Stomach (tissue), 9 donors: ENCODE results near the gene SULT1A1. TPM values are rescaled to one million over a fixed set of nuclear protein-coding genes. Genes with fewer than 3 reads are reported as not detected.
"Not testable (repeated sequence)": the region's sequence is repeated elsewhere in the genome, so short reads cannot be mapped to it uniquely, and the experiment has no call there.

Experiments
- DNase-seq, 2 donors: peaks; one replicate each; pipeline versions ENCODE4 v3.0.0 to v3.0.0-alpha.2; 2013 to 2019
- H3K27ac ChIP-seq, 5 donors: fragments of 200-600 bp in 4 of 5; sonication (generic) in 4 of 5; one replicate each; pipeline ENCODE4 v1.5.1; 2013 to 2019; ENCODE audit warnings: mild to moderate bottlenecking in 1 of 5, moderate library complexity in 1 of 5
- H3K27me3 ChIP-seq, 3 donors: fragments of 200-600 bp; sonication (generic); one replicate each; pipeline ENCODE4 v1.5.1; 2017 to 2019; ENCODE audit warnings: mixed run types in 1 of 3
- H3K36me3 ChIP-seq, 4 donors: fragments of 200-600 bp; sonication (generic); 1 replicate in 3 of 4; 2 replicates in 1 of 4; pipeline ENCODE4 v1.5.1; 2016 to 2019
- H3K4me1 ChIP-seq, 4 donors: fragments of 200-600 bp; sonication (generic); one replicate each; pipeline ENCODE4 v1.5.1; 2016 to 2019
- H3K4me3 ChIP-seq, 4 donors: fragments of 200-600 bp; sonication (generic) in 3 of 4; one replicate each; pipeline ENCODE4 v1.5.1; 2016 to 2019; ENCODE audit warnings: mild to moderate bottlenecking in 1 of 4
- H3K9me3 ChIP-seq, 4 donors: fragments of 200-600 bp; sonication (generic); one replicate each; pipeline ENCODE4 v1.5.1; 2016 to 2019
- CTCF ChIP-seq, 7 experiments: fragments of 450-650 bp in 4 of 7; fragments of 200-600 bp in 3 of 7; sonication (generic) in 3 of 7; IDR thresholded peaks; one replicate each; pipeline ENCODE4 v1.5.1; 2016 to 2019; ENCODE audit warnings: antibody characterized with exemption in 7 of 7, control low read depth in 2 of 7, mild to moderate bottlenecking in 1 of 7
- EP300 ChIP-seq: sonication (generic); formaldehyde crosslinking; IDR thresholded peaks from one replicate; pipeline ENCODE4 v1.6.1; 2017; ENCODE audit warnings: antibody characterized with exemption
- POLR2A ChIP-seq, 4 donors: fragments of 450-650 bp; IDR thresholded peaks; one replicate each; pipeline ENCODE4 v1.6.1; 2016; ENCODE audit warnings: antibody characterized with exemption in 4 of 4, control low read depth in 2 of 4, mild to moderate bottlenecking in 1 of 4, moderate library complexity in 1 of 4
- POLR2AphosphoS5 ChIP-seq, 3 donors: sonication (generic); formaldehyde crosslinking; IDR thresholded peaks; one replicate each; pipeline ENCODE4 v1.6.1; 2016; ENCODE audit warnings: antibody characterized with exemption in 3 of 3
- WGBS, 5 donors: extraction: QIAGEN DNeasy Blood & Tissue Kit in 3 of 5; methylation state at CpG; one replicate each; pipeline versions ENCODE4 v1.1.5 to v1.1.7; 2013 to 2018; 5-methylcytosine and 5-hydroxymethylcytosine counted together
- intact Hi-C: fragments of 100-400 bp; cut with DNase I; formaldehyde crosslinking; loops from one replicate; pipeline ENCODE4 v1.15.1; 2023; ENCODE audit warnings: low total_unique reads
- polyA plus RNA-seq, 3 donors: library from polyadenylated mRNA; stranded (reverse); fragments of 200-250 nt; gene quantifications; one replicate each; pipeline ENCODE4 v1.2.3, GENCODE V29; 2013
- total RNA-seq, 5 donors: library from RNA; depleted of rRNA; stranded (reverse); fragments of >200 nt; gene quantifications; one replicate each; pipeline versions ENCODE4 v1.1.0 to v1.2.3, GENCODE V29; 2014 to 2016
- donor health status: healthy with polysubstance abuse.
- donor health status: Bipolar disorder and iron deficiency.
- donor health status: healthy.

The SULT1A1 gene
- total and polyA plus RNA-seq, 8 donors, result 6.2 to 99.8 (median 50.6) TPM

- H3K27me3 ChIP-seq, result peaks cover 0 to 6% (median 0%) of the 10 kb centered on the region in 3 donors
- H3K36me3 ChIP-seq, result peaks cover 0 to 22% (median 12%) of the 10 kb centered on the region in 4 donors
- H3K4me1 ChIP-seq, result peaks cover 12 to 37% (median 21%) of the 10 kb centered on the region in 4 donors
- peak overlapping the region in 1 of 4 donors; percentile 31 for H3K4me3 ChIP-seq
- 66 to 78% (median 70%) methylated on average over 10 of the region's 10 CpGs for WGBS, 5 donors
- DNase-seq, result peak in 1 of 2 donors; percentile 26
- H3K9me3 ChIP-seq, result no peaks in the 10 kb centered on the region
- TF ChIP-seq CTCF (IDR thresholded peaks at IDR 0.05), result no peak
- intact Hi-C loops, result no loop called here
- H3K27ac ChIP-seq, result peak overlapping the region; percentile 10 to 80 (median 65)
Observed at GRCh38 chr16:28610595-28611191, 849 bp upstream of the SULT1A1 start.

GRCh38 chr16:28608867-28609596 lies 812 bp downstream of the SULT1A1 start:
- H3K36me3 ChIP-seq, result peaks cover 0 to 37% (median 18%) of the 10 kb centered on the region in 4 donors
- 66 to 73% (median 68%) methylated on average over 8 to 10 of the region's 11 CpGs for WGBS, 5 donors
- peaks cover 12 to 37% (median 21%) of the 10 kb centered on the region in 4 donors for H3K4me1 ChIP-seq
- H3K27me3 ChIP-seq, DNase-seq, intact Hi-C loops, H3K9me3 ChIP-seq: not testable (repeated sequence)
- peak overlapping the region; percentile 25 to 39 (median 32) for H3K4me3 ChIP-seq
- peak overlapping the region; percentile 32 to 80 (median 65) for H3K27ac ChIP-seq

GRCh38 chr16:28608496-28608808 lies 1.4 kb downstream of the SULT1A1 start:
- H3K27ac ChIP-seq, DNase-seq, H3K9me3 ChIP-seq, H3K4me3 ChIP-seq, H3K27me3 ChIP-seq, intact Hi-C loops: not testable (repeated sequence)
- Histone ChIP-seq H3K36me3 (peaks cover 0 to 37% (median 20%) of the 10 kb centered on the region in 4 donors), H3K4me1 (peaks cover 12 to 37% (median 21%) of the 10 kb centered on the region in 4 donors)
- 86 to 100% (median 98%) methylated on average over 1 to 6 of the region's 7 CpGs for WGBS, 5 donors

GRCh38 chr16:28607681-28608495 lies 2.0 kb downstream of the SULT1A1 start:
- H3K9me3 ChIP-seq, intact Hi-C loops, H3K27ac ChIP-seq, H3K27me3 ChIP-seq, DNase-seq, H3K4me3 ChIP-seq: not testable (repeated sequence)
- WGBS, 5 donors, result 90 to 96% (median 94%) methylated on average over 10 of the region's 10 CpGs
- Histone ChIP-seq H3K4me1 (peaks cover 12 to 37% (median 21%) of the 10 kb centered on the region in 4 donors), H3K36me3 (peaks cover 0 to 37% (median 20%) of the 10 kb centered on the region in 4 donors)

GRCh38 chr16:28607116-28607623 lies 2.7 kb downstream of the SULT1A1 start:
- DNase-seq, result no peak
- Histone ChIP-seq H3K4me1 (peaks cover 12 to 37% (median 21%) of the 10 kb centered on the region in 4 donors), H3K4me3 (no peak overlapping the region), H3K9me3 (no peaks in the 10 kb centered on the region), H3K27ac (no peak overlapping the region), H3K27me3 (no peaks in the 10 kb centered on the region), H3K36me3 (peaks cover 0 to 37% (median 20%) of the 10 kb centered on the region in 4 donors)
- WGBS, 5 donors, result 95 to 98% (median 97%) methylated on average over 7 to 9 of the region's 9 CpGs
- intact Hi-C loops, result no loop called here
- TF ChIP-seq EP300 (no peak), POLR2A (IDR thresholded peaks at IDR 0.05) (no peak), CTCF (IDR thresholded peaks at IDR 0.05) (no peak), POLR2AphosphoS5 (IDR thresholded peaks at IDR 0.05) (no peak)
